Measurements from ENCODE around the gene IFT122. TPM values are rescaled to one million over a fixed set of nuclear protein-coding genes. Genes with fewer than 3 reads are reported as not detected.

Gene IFT122
- total and polyA plus RNA-seq, 2 donors (not counting 3 experiments of a cell fraction or from before 2014, with no cell fraction given), result 38.4 to 41.7 TPM

GRCh38 chr3:129525341-129525968 is 85.4 kb downstream of the IFT122 start:
- no peaks in the 10 kb centered on the region for H3K36me3 ChIP-seq (ENCODE audit: control insufficient read depth in 2 of 2, extremely low read depth in 1 of 2, insufficient read depth in 2 of 2, low read length in 2 of 2)
- peak overlapping the region; percentile 76 for H2AFZ ChIP-seq (ENCODE audit: low read depth, low read length)
- POLR2A ChIA-PET, result no interaction called here
- TF ChIP-seq FOS (IDR thresholded peaks at IDR 0.05; ENCODE audit: borderline replicate concordance, insufficient read depth, low read length) (no peak), CTCF (IDR thresholded peaks at IDR 0.05; ENCODE audit: extremely low read depth in 1 of 2, insufficient read depth in 1 of 2, low read depth in 1 of 2, low read length in 2 of 2) (no peak), GATA2 (IDR thresholded peaks at IDR 0.05; ENCODE audit: insufficient read depth, insufficient read length, low read depth, low read length) (no peak), MAX (IDR thresholded peaks at IDR 0.05; ENCODE audit: insufficient read depth, insufficient read length) (no peak), POLR2AphosphoS5 (IDR thresholded peaks at IDR 0.05; ENCODE audit: insufficient read depth, low read depth, low read length) (no peak), JUN (IDR thresholded peaks at IDR 0.05; ENCODE audit: borderline replicate concordance, insufficient read depth, insufficient read length, low read depth) (no peak)
- CTCF ChIA-PET, result interaction anchor here (0.9 to 1.8 kb wide), 4 partner anchors 9 to 68 kb away, joined by 3 to 6 read pairs (median 3); no protein-coding TSS in a partner anchor
- peaks cover 11% of the 10 kb centered on the region for H3K4me1 ChIP-seq (ENCODE audit: control insufficient read depth, extremely low read depth, insufficient read depth, low read length)
- H3K4me3 ChIP-seq (replicated peaks in 1 of 3; ENCODE audit: insufficient read depth in 1 of 3, low read depth in 1 of 3, low read length in 3 of 3), result no peak overlapping the region
- no TSS peak for BruUV-seq (replicated peaks)
- no peaks in the 10 kb centered on the region for H3K27me3 ChIP-seq (ENCODE audit: control insufficient read depth in 2 of 2, insufficient read depth in 2 of 2, low read length in 2 of 2)
- dilution Hi-C loops (cut with MboI; ENCODE audit: extremely low pct_ligation_motif_present, low sequenced_read_pairs) (no loop called here), intact Hi-C loops (cut with micrococcal nuclease) (no loop called here)
- H3K9me1 ChIP-seq (replicated peaks; ENCODE audit: control insufficient read depth, extremely low read depth, insufficient read depth, low read length), result no peaks in the 10 kb centered on the region
- no peaks in the 10 kb centered on the region for H3K9me3 ChIP-seq (replicated peaks; ENCODE audit: control insufficient read depth, insufficient read depth, low read length)
- no peaks in the 10 kb centered on the region for H4K20me1 ChIP-seq (replicated peaks; ENCODE audit: control insufficient read depth, extremely low read depth, insufficient read depth, low read length)
- FAIRE-seq (peak; percentile 77), DNase-seq (ENCODE audit: low read depth, low spot score) (peak; percentile 35)
- H3K4me2 ChIP-seq (ENCODE audit: insufficient read depth, low read length), result no peak overlapping the region
- no peak overlapping the region for H3K9ac ChIP-seq (replicated peaks; ENCODE audit: extremely low read depth, insufficient read depth, low read length)
- no peaks in the 10 kb centered on the region for H3K79me2 ChIP-seq (ENCODE audit: control insufficient read depth, insufficient read depth, low read length)
- H3K27ac ChIP-seq (ENCODE audit: insufficient read depth, low read depth, low read length), result no peak overlapping the region

Measured in endothelial cell of umbilical vein (primary cell).